ENCODE measurements around the gene RELB.
A peak's percentile ranks its signal among the peaks of the same experiment; 100 is the strongest.

Gene RELB, protein sequence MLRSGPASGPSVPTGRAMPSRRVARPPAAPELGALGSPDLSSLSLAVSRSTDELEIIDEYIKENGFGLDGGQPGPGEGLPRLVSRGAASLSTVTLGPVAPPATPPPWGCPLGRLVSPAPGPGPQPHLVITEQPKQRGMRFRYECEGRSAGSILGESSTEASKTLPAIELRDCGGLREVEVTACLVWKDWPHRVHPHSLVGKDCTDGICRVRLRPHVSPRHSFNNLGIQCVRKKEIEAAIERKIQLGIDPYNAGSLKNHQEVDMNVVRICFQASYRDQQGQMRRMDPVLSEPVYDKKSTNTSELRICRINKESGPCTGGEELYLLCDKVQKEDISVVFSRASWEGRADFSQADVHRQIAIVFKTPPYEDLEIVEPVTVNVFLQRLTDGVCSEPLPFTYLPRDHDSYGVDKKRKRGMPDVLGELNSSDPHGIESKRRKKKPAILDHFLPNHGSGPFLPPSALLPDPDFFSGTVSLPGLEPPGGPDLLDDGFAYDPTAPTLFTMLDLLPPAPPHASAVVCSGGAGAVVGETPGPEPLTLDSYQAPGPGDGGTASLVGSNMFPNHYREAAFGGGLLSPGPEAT

DNA sequence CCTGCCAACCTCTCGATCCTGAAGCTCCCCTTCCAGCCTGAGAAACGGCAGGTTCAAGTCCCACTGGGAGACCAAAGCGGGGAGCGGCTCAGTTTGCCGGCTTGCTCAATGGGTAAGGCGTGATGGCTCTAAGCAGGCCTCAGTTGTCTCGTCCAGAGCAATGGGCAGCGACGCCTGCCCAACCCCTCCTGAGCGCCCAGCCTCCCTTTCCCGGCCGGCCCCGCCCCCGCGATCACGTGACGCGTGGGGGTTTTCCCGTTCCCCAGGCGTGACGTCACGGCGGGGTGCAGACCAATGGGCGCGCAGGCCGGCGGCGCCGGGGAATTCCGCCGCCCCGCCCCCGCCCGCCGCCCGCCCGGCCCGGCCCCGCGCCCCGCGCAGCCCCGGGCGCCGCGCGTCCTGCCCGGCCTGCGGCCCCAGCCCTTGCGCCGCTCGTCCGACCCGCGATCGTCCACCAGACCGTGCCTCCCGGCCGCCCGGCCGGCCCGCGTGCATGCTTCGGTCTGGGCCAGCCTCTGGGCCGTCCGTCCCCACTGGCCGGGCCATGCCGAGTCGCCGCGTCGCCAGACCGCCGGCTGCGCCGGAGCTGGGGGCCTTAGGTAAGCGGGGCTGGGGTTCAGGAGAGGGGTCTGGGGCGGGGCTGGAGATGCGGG lies at the start of gene RELB:
Gene RELB, plus strand, starts transcription at position 378 of the 653 bp plus-strand sequence. Its CDS starts 116 bp downstream, at position 494.
- Histone ChIP-seq H3K9me2 (replicated peaks; ENCODE audit: low read depth, low read length) (no peaks in the 10 kb centered on the region), H3K4me3 (ENCODE audit: low read length, poor library complexity, severe bottlenecking) (peak within 1 kb of the TSS; percentile 97), H3K27me3 (ENCODE audit: insufficient read depth, low read length, poor library complexity, severe bottlenecking) (no peaks in the 10 kb centered on the region), H3K79me2 (ENCODE audit: insufficient read depth, low read length) (no peaks in the 10 kb centered on the region), H3K9ac (ENCODE audit: low read depth, low read length, poor library complexity, severe bottlenecking) (peak within 1 kb of the TSS; percentile 93), H4K20me1 (ENCODE audit: insufficient read depth, low read length, poor library complexity, severe bottlenecking) (peaks cover 6% of the 10 kb centered on the region), H3K4me1 (ENCODE audit: insufficient read depth, low read length, poor library complexity, severe bottlenecking) (peaks cover 7% of the 10 kb centered on the region), H2AFZ (ENCODE audit: low read length) (peak within 1 kb of the TSS; percentile 75), H3K4me2 (ENCODE audit: low read depth, low read length, poor library complexity, severe bottlenecking) (peak within 1 kb of the TSS; percentile 90), H3K36me3 (ENCODE audit: insufficient read depth, low read length) (no peaks in the 10 kb centered on the region), H3K9me3 (ENCODE audit: insufficient read depth, low read depth, low read length) (no peaks in the 10 kb centered on the region), H3F3A (ENCODE audit: low read depth) (no peaks in the 10 kb centered on the region)
- no peak for TF ChIP-seq EZH2phosphoT487 (IDR thresholded peaks at IDR 0.05; ENCODE audit: borderline replicate concordance)
- TF ChIP-seq, protein P1, sequence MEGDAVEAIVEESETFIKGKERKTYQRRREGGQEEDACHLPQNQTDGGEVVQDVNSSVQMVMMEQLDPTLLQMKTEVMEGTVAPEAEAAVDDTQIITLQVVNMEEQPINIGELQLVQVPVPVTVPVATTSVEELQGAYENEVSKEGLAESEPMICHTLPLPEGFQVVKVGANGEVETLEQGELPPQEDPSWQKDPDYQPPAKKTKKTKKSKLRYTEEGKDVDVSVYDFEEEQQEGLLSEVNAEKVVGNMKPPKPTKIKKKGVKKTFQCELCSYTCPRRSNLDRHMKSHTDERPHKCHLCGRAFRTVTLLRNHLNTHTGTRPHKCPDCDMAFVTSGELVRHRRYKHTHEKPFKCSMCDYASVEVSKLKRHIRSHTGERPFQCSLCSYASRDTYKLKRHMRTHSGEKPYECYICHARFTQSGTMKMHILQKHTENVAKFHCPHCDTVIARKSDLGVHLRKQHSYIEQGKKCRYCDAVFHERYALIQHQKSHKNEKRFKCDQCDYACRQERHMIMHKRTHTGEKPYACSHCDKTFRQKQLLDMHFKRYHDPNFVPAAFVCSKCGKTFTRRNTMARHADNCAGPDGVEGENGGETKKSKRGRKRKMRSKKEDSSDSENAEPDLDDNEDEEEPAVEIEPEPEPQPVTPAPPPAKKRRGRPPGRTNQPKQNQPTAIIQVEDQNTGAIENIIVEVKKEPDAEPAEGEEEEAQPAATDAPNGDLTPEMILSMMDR (conservative IDR thresholded peaks at IDR 0.05; ENCODE audit: low read length), result no peak

GRCh38 chr19:44954278-44954648 lies 47.0 kb upstream of the RELB start:
- Histone ChIP-seq H3K9me3 (ENCODE audit: insufficient read depth, low read depth, low read length) (no peaks in the 10 kb centered on the region), H3K4me1 (ENCODE audit: insufficient read depth, low read length, poor library complexity, severe bottlenecking) (peaks cover 39% of the 10 kb centered on the region), H3K79me2 (ENCODE audit: insufficient read depth, low read length) (peaks cover 46% of the 10 kb centered on the region), H3F3A (ENCODE audit: low read depth) (no peaks in the 10 kb centered on the region), H2AFZ (ENCODE audit: low read length) (peak overlapping the region; percentile 97), H3K9ac (ENCODE audit: low read depth, low read length, poor library complexity, severe bottlenecking) (peak overlapping the region; percentile 91), H4K20me1 (ENCODE audit: insufficient read depth, low read length, poor library complexity, severe bottlenecking) (peaks cover 18% of the 10 kb centered on the region), H3K4me3 (ENCODE audit: low read length, poor library complexity, severe bottlenecking) (peak overlapping the region; percentile 95), H3K27me3 (ENCODE audit: insufficient read depth, low read length, poor library complexity, severe bottlenecking) (no peaks in the 10 kb centered on the region), H3K9me2 (replicated peaks; ENCODE audit: low read depth, low read length) (no peaks in the 10 kb centered on the region), H3K36me3 (ENCODE audit: insufficient read depth, low read length) (no peaks in the 10 kb centered on the region), H3K4me2 (ENCODE audit: low read depth, low read length, poor library complexity, severe bottlenecking) (peak overlapping the region; percentile 91)
- no peak for TF ChIP-seq EZH2phosphoT487 (IDR thresholded peaks at IDR 0.05; ENCODE audit: borderline replicate concordance)
- TF ChIP-seq, protein P1 (conservative IDR thresholded peaks at IDR 0.05; ENCODE audit: low read length), result no peak

- H3K79me2 ChIP-seq (ENCODE audit: insufficient read depth, low read length), result peaks cover 52% of the 10 kb centered on the region
These were observed 46.4 kb upstream of the RELB start, which contains the start of gene CLPTM1 for GRCh38 chr19:44954649-44955504. Gene CLPTM1 (plus strand): TSS chr19:44955380. CDS start chr19:44955396, 16 bp downstream.

More at GRCh38 chr19:44954649-44955504, 46.4 kb upstream of the RELB start, which contains the start of gene CLPTM1:
- Histone ChIP-seq H3K9ac (ENCODE audit: low read depth, low read length, poor library complexity, severe bottlenecking) (peak within 1 kb of the TSS; percentile 91), H3K4me1 (ENCODE audit: insufficient read depth, low read length, poor library complexity, severe bottlenecking) (peaks cover 45% of the 10 kb centered on the region), H3K36me3 (ENCODE audit: insufficient read depth, low read length) (no peaks in the 10 kb centered on the region), H3K4me3 (ENCODE audit: low read length, poor library complexity, severe bottlenecking) (peak within 1 kb of the TSS; percentile 95), H3K27me3 (ENCODE audit: insufficient read depth, low read length, poor library complexity, severe bottlenecking) (no peaks in the 10 kb centered on the region), H4K20me1 (ENCODE audit: insufficient read depth, low read length, poor library complexity, severe bottlenecking) (peaks cover 18% of the 10 kb centered on the region), H3F3A (ENCODE audit: low read depth) (no peaks in the 10 kb centered on the region), H3K4me2 (ENCODE audit: low read depth, low read length, poor library complexity, severe bottlenecking) (peak within 1 kb of the TSS; percentile 91), H3K9me2 (replicated peaks; ENCODE audit: low read depth, low read length) (no peaks in the 10 kb centered on the region), H2AFZ (ENCODE audit: low read length) (peak within 1 kb of the TSS; percentile 97), H3K9me3 (ENCODE audit: insufficient read depth, low read depth, low read length) (no peaks in the 10 kb centered on the region)
- no peak for TF ChIP-seq EZH2phosphoT487 (IDR thresholded peaks at IDR 0.05; ENCODE audit: borderline replicate concordance)
- TF ChIP-seq, protein P1 (conservative IDR thresholded peaks at IDR 0.05; ENCODE audit: low read length), result no peak

Measured in Loucy (cell line).